ENCODE data around the gene ACE.

- TF ChIP-seq CTCF (IDR thresholded peaks at IDR 0.05; ENCODE audit: insufficient read depth, low read depth, low read length): no peak
- TF ChIP-seq EZH2 (IDR thresholded peaks at IDR 0.05; ENCODE audit: insufficient read depth, low read length): no peak
Observed at GRCh38 chr17:63444457-63444856, 32.4 kb upstream of the ACE start.

All from astrocyte (in vitro differentiated cells and primary cell).